RWPE2 (cell line): Measurements from ENCODE around the gene CDH1.

Experiments used
- ATAC-seq: fragments of 200-7000 bp; cut with Tn5 transposase; 3 replicates; pipeline ENCODE4 v1.9.1; 2021; ENCODE audit warnings: low read depth
- DNase-seq: peaks from one replicate; pipeline ENCODE4 v3.0.0-alpha.2; 2020; ENCODE audit warnings: low spot score
- H3K27ac ChIP-seq: fragments of 450-650 bp; 2 replicates; pipeline ENCODE4 v1.5.1; 2017; ENCODE audit warnings: mild to moderate bottlenecking; ENCODE audit not compliant: poor library complexity, severe bottlenecking
- H3K27me3 ChIP-seq: fragments of 250-450 bp; sonication (Bioruptor Pico); 2 replicates; pipeline ENCODE4 v1.5.1; 2021; ENCODE audit warnings: mild to moderate bottlenecking, moderate library complexity; ENCODE audit not compliant: insufficient read depth, poor library complexity, severe bottlenecking
- H3K36me3 ChIP-seq: fragments of 250-450 bp; sonication (Bioruptor Pico); 2 replicates; pipeline ENCODE4 v1.5.1; 2020; ENCODE audit warnings: low read depth, mild to moderate bottlenecking, moderate library complexity
- H3K4me1 ChIP-seq: fragments of 250-450 bp; sonication (Bioruptor Pico); 2 replicates; pipeline ENCODE4 v1.5.1; 2021; ENCODE audit warnings: mild to moderate bottlenecking, moderate library complexity; ENCODE audit not compliant: insufficient read depth, poor library complexity, severe bottlenecking
- H3K4me3 ChIP-seq: fragments of 250-450 bp; sonication (Bioruptor Pico); 2 replicates; pipeline ENCODE4 v1.5.1; 2021; ENCODE audit warnings: mild to moderate bottlenecking, moderate library complexity; ENCODE audit not compliant: severe bottlenecking
- H3K9me3 ChIP-seq: fragments of 250-450 bp; sonication (Bioruptor Pico); 2 replicates; pipeline ENCODE4 v1.5.1; 2021; ENCODE audit warnings: mild to moderate bottlenecking, moderate library complexity; ENCODE audit not compliant: severe bottlenecking
- CTCF ChIP-seq: fragments of 450-650 bp; IDR thresholded peaks from one replicate; pipeline ENCODE4 v1.5.1; 2017; ENCODE audit warnings: mild to moderate bottlenecking, moderate library complexity; ENCODE audit not compliant: poor library complexity, severe bottlenecking

CDH1 gene

GRCh38 chr16:68770671-68771070 is 33.6 kb downstream of the CDH1 start:
- no peak for TF ChIP-seq CTCF
- ATAC-seq: no peak

GRCh38 chr16:68772030-68772681 is 35.1 kb downstream of the CDH1 start:
- H3K36me3 ChIP-seq: peaks cover 85% of the 10 kb centered on the region

More at GRCh38 chr16:68770671-68771070, 33.6 kb downstream of the CDH1 start:
- H3K36me3 ChIP-seq: peaks cover 85% of the 10 kb centered on the region
- no peaks in the 10 kb centered on the region for H3K27me3 ChIP-seq
- no peak overlapping the region for H3K4me3 ChIP-seq
- H3K27ac ChIP-seq: no peak overlapping the region
- H3K4me1 ChIP-seq: no peaks in the 10 kb centered on the region
- no peaks in the 10 kb centered on the region for H3K9me3 ChIP-seq
- no peak for DNase-seq

GRCh38 chr16:68772871-68773270 is 35.8 kb downstream of the CDH1 start:
- no peaks in the 10 kb centered on the region for H3K9me3 ChIP-seq
- H3K4me1 ChIP-seq: peaks cover 14% of the 10 kb centered on the region
- no peak overlapping the region for H3K4me3 ChIP-seq
- DNase-seq (no peak), ATAC-seq (no peak)
- H3K36me3 ChIP-seq: peaks cover 80% of the 10 kb centered on the region
- H3K27me3 ChIP-seq: no peaks in the 10 kb centered on the region
- no peak overlapping the region for H3K27ac ChIP-seq
- no peak for TF ChIP-seq CTCF

More at GRCh38 chr16:68772030-68772681, 35.1 kb downstream of the CDH1 start:
- Histone ChIP-seq H3K4me1 (peaks cover 9% of the 10 kb centered on the region), H3K9me3 (no peaks in the 10 kb centered on the region), H3K4me3 (no peak overlapping the region), H3K27ac (no peak overlapping the region), H3K27me3 (no peaks in the 10 kb centered on the region)
- DNase-seq (no peak), ATAC-seq (no peak)
- TF ChIP-seq CTCF: no peak

- DNase-seq (no peak), ATAC-seq (no peak)
- H3K36me3 ChIP-seq: peaks cover 75% of the 10 kb centered on the region
- no peaks in the 10 kb centered on the region for H3K9me3 ChIP-seq
- H3K4me3 ChIP-seq: no peak overlapping the region
- TF ChIP-seq CTCF: no peak
- H3K27me3 ChIP-seq: no peaks in the 10 kb centered on the region
- H3K4me1 ChIP-seq: peaks cover 29% of the 10 kb centered on the region
- peak overlapping the region; percentile 79 for H3K27ac ChIP-seq
These were observed 38.0 kb downstream of the CDH1 start for GRCh38 chr16:68774982-68775634.

- Histone ChIP-seq H3K36me3 (peaks cover 77% of the 10 kb centered on the region), H3K27ac (peak overlapping the region; percentile 79), H3K4me3 (no peak overlapping the region), H3K4me1 (peaks cover 29% of the 10 kb centered on the region), H3K9me3 (no peaks in the 10 kb centered on the region), H3K27me3 (no peaks in the 10 kb centered on the region)
- DNase-seq (no peak), ATAC-seq (no peak)
- TF ChIP-seq CTCF: no peak
These were observed 39.9 kb downstream of the CDH1 start for GRCh38 chr16:68776821-68777485.
